GM21367 (cell line): Measurements from ENCODE around the gene SZT2.

Experiments used
- ATAC-seq: cut with Tn5 transposase; IDR thresholded peaks from one replicate; pipeline ENCODE4 v1.9.1; 2021; ENCODE audit not compliant: unreplicated experiment

The SZT2 gene

GRCh38 chr1:43441166-43441893 lies 51.6 kb downstream of the SZT2 start:
- no peak for ATAC-seq

DNA sequence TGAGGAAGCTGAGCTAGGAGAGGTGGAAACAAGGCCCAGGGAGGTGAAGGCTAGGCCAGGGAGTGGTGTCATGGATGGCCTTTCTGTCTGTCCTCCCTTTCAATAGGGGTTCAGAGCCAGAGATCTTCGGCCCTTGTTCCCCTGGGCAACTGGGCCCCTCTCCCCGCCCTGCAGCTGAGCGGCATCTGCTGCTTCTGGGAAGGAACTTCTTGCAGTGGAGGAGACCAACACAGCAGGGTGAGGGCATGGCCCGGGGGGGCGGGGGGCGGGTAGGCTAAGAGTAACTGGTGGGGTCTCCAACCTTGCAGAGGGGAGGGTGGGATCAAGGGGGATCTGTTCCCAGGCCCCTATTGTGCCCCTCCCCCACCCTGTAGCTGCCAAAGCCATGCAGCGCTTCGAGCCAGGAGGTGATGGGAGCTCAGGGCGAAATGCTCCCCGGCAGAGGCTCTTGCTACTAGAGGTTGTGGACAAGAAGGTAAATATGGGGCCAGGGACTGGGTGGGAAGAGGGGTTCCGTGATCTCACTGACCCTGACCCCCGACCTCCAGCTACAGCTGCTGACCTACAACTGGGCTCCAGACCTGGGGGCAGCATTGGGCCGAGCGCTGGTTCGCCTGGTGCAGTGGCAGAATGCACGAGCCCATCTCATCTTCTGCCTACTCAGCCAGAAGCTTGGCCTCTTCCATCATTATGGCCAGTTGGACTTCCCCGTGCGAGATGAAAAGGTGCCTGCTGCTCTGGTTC lies 52.4 kb downstream of the SZT2 start:
- ATAC-seq, result no peak

GRCh38 chr1:43442756-43443155 lies 53.1 kb downstream of the SZT2 start:
- ATAC-seq, result no peak

DNA sequence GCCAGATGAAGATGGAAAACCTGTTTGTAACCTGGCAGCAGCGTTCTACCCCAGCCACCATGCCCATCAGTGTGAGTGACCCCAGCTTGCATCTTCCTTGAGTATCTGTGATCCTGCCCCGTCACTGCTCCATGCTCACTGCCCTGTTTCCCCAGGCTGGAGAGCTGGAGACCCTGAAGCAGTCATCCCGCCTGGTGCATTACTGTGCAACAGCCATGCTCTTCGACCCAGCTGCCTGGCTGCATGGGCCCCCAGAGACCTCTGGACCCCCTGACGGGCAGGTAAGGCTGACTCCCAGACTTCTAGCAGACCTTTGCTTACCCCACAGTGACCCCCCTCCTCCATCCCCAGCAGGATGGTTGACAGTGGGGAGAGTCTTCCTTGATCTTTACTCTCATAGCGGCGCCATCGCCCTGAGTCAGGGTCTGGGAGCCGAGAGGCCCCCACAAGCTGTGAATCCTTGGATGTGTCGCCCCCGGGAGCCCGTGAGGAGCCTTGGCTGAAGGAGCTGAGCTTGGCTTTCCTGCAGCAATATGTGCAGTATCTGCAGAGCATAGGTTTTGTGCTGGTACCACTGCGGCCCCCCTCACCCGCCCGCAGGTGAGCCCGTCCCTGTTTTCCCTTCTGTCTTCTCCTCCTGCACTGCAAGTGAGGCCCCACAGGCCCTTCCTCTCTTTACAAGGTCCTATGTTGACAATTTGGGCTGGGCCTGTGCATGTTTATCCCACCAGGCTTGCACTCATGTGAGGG lies 53.7 kb downstream of the SZT2 start:
- ATAC-seq, result no peak

GRCh38 chr1:43444151-43444828 lies 54.6 kb downstream of the SZT2 start:
- ATAC-seq, result no peak

- no peak for ATAC-seq
Observed at GRCh38 chr1:43444836-43445235, 55.1 kb downstream of the SZT2 start.

DNA sequence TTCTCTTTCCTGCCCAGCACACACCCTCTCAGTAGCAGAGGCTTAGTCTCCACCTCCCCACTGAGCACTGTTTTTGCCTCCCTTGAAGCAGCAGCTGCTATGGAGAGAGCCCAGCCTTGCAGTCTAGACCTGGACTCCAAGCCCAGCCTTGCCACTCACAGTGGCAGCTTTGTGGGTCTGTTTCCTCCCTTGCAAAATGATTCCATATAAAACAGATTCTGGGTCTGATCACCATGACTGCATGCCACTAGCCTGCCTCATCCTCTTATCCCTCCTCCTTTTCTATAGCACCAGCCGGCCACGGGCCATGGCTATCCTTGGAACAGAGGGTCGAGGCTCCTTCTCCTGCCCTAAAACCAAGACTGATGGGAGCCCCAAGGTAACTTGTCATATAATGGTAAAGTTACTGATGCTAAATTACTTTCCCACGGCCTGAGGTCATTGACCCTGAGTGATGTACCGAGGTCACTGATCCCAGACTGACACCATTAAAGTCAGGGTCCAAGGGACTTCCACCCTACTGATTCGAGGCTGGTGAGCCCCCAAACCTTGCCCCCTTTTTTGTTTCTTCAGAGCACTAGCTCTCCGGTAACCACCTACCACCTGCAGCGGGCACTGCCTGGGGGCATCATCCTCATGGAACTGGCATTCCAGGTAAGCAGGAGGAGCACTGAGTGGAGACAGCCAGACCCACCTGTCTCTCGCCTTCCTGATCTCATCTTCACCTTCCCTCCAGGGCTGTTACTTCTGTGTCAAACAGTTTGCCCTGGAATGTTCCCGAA lies 56.1 kb downstream of the SZT2 start:
- ATAC-seq, result no peak

DNA sequence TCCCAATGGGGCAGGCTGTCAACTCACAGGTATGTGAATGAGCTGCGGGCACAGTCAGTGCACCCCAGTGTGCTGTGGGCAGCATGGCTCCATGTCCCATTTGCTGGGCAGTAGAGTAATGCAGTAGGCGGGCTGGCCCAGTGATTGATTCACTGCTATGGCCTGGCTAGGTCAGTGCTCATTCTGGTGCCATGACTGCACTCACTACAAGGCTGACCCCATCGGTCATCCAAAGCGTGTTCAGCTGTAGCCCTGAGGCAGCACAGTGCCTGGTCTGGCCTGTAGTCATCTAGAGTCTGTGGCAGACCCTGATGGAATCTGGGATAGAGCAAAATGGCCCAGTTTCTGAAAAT lies 56.7 kb downstream of the SZT2 start:
- no peak for ATAC-seq

GRCh38 chr1:43446881-43447835 lies 57.5 kb downstream of the SZT2 start:
- no peak for ATAC-seq

DNA sequence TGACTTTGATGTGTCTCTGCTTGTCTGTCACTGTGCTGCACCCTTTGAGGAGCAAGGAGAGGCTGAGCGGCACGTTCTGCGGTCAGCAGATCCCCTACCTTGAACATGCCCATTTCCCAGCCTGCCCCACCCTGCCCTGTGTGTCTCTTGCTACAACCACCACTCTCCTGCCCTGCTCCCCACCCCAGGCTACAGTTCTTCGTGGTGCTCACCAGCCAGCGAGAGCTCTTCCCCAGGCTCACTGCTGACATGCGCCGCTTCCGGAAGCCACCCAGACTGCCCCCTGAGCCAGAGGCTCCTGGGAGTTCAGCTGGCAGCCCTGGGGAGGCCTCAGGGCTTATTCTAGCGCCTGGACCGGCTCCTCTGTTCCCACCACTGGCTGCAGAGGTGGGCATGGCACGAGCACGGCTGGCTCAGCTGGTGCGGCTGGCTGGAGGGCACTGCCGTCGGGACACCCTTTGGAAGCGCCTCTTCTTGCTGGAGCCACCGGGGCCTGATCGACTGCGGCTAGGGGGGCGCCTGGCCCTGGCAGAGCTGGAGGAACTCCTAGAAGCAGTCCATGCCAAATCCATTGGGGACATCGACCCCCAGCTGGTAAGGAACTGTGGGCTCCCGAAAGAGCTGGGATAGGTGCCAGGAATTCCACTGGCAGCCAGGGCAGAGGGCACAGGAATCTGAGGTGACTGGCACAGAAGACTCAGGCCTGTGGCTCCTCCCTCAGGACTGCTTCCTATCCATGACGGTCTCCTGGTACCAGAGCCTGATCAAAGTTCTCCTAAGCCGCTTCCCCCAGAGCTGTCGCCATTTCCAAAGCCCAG lies 58.4 kb downstream of the SZT2 start:
- no peak for ATAC-seq

- ATAC-seq, result no peak
Observed at GRCh38 chr1:43448955-43449707, 59.4 kb downstream of the SZT2 start.

DNA sequence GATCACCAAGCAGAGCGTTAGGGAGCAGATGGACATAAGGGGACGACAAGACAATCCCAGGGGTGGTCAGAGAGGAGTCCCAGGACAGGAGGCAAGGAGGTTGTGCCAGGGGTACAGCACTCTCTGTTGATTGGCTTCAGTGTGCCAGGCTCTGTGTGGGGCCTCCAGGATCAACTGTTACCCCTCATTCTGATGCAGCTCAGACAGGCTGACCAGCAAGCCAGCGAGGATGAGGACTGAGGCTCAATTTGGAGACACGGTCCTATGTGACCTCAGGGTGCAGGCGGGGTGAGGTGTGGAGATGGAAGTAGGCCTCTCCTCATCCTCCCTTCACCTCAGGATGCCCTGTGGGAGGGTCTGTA lies 60.0 kb downstream of the SZT2 start:
- no peak for ATAC-seq

DNA sequence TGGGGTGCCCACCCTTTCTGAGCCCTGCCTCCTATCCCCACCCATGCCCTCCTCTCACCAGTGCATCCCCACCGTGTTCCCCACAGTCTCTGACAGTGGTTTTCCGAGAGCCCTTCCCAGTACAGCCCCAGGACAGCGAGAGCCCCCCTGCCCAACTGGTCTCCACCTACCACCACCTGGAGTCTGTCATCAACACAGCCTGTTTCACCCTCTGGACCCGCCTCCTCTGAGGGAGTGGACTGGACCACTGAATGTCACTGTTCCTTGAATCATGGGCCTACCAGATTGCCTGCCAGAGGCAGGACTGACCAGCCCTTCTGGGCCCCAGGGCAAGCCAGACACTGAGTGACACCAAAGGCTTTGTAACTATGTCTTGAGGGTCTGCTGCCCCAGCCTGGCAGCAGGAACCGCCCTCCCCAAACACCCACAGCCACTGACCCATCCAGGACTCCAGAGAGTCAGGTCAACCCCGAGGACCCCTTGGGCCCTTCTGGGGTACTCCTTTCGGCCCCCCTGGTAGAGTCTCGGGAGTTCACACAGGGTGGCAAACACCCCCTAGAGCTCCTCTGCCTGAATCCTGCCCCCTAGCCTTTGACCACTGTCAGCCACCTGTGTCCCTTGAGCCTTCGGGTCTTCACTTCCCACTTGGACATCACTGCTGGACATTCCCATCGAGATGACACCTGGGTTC lies 60.7 kb downstream of the SZT2 start:
- no peak for ATAC-seq

GRCh38 chr1:43451157-43451591 lies 61.5 kb downstream of the SZT2 start:
- no peak for ATAC-seq

GRCh38 chr1:43451701-43452532 lies 62.2 kb downstream of the SZT2 start:
- ATAC-seq, result no peak

DNA sequence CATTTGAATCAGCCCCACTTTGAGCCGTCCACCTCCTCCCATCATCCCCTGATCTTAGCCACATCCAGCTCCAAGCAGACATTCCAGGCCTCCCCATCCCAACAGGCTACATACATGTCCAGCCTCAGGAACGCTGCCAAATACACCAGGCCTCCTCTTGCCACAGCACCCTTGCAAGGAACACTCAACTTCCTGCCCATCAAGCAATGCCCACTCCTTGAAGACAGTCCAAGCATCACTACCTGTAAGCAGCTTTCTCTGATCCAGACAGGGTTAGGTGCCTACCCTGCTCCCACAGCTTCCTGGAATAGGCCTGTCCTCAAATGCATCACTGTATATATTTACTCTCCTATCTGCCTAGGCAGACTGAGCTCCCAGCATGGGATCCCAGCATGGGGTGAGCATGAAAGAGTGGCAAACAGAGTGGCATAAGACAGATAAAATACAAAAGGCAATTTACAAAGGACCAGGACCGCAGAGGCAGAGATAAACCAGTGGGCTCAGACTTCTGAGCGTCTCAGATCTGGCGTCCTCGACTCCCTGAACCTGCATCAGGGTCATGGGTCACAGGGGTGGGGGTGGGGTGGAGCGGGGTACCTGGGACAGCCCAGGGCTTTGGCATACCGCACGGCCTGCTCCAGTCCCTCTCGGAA lies 63.2 kb downstream of the SZT2 start:
- no peak for ATAC-seq
